Ishikawa (cell line): ENCODE results near the gene PAM16.

Experiments used
- CEBPB ChIP-seq: IDR thresholded peaks from 2 replicates; pipeline ENCODE4 v1.6.1; 2012
- CREB1 ChIP-seq: IDR thresholded peaks from 2 replicates; pipeline ENCODE4 v1.6.1; 2012; ENCODE audit warnings: low read depth
- EP300 ChIP-seq: IDR thresholded peaks from 2 replicates; pipeline ENCODE4 v1.6.1; 2012; ENCODE audit warnings: borderline replicate concordance
- NFIC ChIP-seq: IDR thresholded peaks from 2 replicates; pipeline ENCODE4 v1.6.1; 2012
- RAD21 ChIP-seq: IDR thresholded peaks from 2 replicates; pipeline ENCODE4 v1.6.1; 2012; ENCODE audit warnings: low read depth
- YY1 ChIP-seq: IDR thresholded peaks from 2 replicates; pipeline ENCODE4 v1.6.1; 2012; ENCODE audit warnings: low read depth
- TF ChIP-seq, protein P1 (sequence below): IDR thresholded peaks from 2 replicates; pipeline ENCODE4 v1.6.1; 2012
- TF ChIP-seq, protein P2 (sequence below): IDR thresholded peaks from 2 replicates; pipeline ENCODE4 v1.6.1; 2012
- TF ChIP-seq, protein P3 (sequence below): IDR thresholded peaks from 2 replicates; pipeline ENCODE4 v1.6.1; 2012; ENCODE audit warnings: low read depth, mild to moderate bottlenecking

DNA sequence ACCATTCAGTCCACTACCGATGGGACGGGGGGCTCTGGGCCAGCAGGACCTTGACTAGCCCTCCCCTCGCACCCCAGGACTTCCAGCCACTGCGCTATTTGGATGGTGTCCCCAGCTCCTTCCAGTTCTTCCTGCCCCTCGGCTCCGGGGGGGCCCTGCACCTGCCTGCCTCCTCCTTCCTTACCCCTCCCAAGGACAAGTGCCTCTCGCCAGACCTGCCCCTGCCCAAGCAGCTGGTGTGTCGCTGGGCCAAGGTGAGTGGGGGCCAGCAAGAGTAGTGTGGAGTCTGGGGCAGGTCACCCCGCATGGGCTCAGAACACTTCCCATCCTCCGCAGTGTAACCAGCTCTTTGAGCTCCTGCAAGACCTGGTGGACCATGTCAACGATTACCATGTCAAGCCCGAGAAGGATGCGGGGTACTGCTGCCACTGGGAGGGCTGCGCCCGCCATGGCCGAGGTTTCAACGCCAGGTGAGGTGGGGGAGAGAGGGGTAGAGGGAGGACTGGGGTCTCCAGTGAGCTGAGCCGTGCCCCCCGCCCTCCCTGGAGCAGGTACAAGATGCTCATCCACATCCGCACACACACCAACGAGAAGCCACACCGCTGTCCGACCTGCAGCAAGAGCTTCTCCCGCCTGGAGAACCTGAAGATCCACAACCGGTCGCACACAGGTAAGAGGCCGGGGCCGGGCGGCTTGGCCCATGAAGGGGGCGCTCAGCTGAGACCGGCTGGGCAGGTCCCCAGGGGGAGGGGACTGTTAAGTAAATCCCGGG, 16.2 kb downstream of the PAM16 start:
- TF ChIP-seq EP300, result no peak
- TF ChIP-seq CEBPB, result no peak
- TF ChIP-seq CREB1, result no peak
- no peak for TF ChIP-seq RAD21
- no peak for TF ChIP-seq YY1
- TF ChIP-seq, protein P1, sequence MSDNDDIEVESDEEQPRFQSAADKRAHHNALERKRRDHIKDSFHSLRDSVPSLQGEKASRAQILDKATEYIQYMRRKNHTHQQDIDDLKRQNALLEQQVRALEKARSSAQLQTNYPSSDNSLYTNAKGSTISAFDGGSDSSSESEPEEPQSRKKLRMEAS, result no peak
- no peak for TF ChIP-seq NFIC
- TF ChIP-seq, protein P2, sequence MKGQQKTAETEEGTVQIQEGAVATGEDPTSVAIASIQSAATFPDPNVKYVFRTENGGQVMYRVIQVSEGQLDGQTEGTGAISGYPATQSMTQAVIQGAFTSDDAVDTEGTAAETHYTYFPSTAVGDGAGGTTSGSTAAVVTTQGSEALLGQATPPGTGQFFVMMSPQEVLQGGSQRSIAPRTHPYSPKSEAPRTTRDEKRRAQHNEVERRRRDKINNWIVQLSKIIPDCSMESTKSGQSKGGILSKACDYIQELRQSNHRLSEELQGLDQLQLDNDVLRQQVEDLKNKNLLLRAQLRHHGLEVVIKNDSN, result no peak
- TF ChIP-seq, protein P3, sequence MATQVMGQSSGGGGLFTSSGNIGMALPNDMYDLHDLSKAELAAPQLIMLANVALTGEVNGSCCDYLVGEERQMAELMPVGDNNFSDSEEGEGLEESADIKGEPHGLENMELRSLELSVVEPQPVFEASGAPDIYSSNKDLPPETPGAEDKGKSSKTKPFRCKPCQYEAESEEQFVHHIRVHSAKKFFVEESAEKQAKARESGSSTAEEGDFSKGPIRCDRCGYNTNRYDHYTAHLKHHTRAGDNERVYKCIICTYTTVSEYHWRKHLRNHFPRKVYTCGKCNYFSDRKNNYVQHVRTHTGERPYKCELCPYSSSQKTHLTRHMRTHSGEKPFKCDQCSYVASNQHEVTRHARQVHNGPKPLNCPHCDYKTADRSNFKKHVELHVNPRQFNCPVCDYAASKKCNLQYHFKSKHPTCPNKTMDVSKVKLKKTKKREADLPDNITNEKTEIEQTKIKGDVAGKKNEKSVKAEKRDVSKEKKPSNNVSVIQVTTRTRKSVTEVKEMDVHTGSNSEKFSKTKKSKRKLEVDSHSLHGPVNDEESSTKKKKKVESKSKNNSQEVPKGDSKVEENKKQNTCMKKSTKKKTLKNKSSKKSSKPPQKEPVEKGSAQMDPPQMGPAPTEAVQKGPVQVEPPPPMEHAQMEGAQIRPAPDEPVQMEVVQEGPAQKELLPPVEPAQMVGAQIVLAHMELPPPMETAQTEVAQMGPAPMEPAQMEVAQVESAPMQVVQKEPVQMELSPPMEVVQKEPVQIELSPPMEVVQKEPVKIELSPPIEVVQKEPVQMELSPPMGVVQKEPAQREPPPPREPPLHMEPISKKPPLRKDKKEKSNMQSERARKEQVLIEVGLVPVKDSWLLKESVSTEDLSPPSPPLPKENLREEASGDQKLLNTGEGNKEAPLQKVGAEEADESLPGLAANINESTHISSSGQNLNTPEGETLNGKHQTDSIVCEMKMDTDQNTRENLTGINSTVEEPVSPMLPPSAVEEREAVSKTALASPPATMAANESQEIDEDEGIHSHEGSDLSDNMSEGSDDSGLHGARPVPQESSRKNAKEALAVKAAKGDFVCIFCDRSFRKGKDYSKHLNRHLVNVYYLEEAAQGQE, result no peak
